T-helper 1 cell treated with Interleukin-12 subunit alpha and Interleukin-12 subunit beta and Interleukin-4 antibody, amounts not matched to agents 30 ng/mL and 1 ng/mL, for 36 hours (primary cell): Measurements from ENCODE around the gene APOLD1. TPM values are rescaled to one million over a fixed set of nuclear protein-coding genes. Genes with fewer than 3 reads are reported as not detected.

ENCODE experiments used
- intact Hi-C: fragments of 100-400 bp; cut with micrococcal nuclease; formaldehyde crosslinking; loops from one replicate; pipeline ENCODE4 v1.15.1; 2024
- total RNA-seq: library from RNA; stranded (reverse); gene quantifications from 2 replicates; pipeline ENCODE4 v1.2.3, GENCODE V29; 2022

Gene APOLD1
- total RNA-seq, 1 donor from 2014 or later, result 11.0 TPM

DNA sequence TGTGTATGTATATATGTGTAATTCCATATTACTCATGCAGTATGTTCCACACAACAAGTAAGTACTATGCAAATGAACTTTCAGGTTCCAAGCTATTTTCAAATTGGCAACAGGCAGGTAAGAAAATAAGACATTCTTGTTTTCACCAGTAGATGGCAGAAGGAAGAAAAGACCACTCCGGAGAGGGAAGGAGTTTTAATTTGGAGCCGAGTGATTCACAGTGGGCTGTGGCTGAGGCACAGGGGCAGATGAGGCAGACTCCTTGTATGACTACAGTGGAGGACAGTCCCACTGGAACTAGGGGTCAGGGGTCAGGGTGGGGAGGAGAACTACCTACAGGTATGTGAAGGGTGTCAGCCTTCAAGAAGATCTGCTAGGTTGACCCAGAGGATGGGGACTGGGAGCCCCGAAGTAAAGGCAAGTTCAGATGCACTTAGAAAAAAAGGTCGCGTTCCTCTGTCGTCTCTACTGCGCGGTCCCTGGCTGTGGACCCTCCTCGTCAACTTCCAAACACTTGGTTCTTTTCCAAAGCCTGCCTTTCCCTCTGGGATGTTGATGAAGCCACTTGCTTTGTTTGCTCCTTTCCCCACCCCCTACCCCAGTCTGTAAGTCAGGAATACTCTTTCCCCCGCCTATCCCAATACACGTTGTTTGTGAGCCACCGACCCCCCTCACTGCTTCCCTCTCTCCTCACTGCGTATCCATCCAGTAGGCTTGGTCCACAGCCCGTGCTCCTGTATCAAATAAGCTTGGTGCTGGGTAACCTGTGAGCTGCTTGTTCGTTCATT, 51.8 kb downstream of the APOLD1 start:
- intact Hi-C loops, result loop anchor here (1.0 to 5.0 kb wide), 7 partner anchors 24 to 375 kb away; partner anchors contain the start of genes DDX47, GPRC5A and HEBP1

DNA sequence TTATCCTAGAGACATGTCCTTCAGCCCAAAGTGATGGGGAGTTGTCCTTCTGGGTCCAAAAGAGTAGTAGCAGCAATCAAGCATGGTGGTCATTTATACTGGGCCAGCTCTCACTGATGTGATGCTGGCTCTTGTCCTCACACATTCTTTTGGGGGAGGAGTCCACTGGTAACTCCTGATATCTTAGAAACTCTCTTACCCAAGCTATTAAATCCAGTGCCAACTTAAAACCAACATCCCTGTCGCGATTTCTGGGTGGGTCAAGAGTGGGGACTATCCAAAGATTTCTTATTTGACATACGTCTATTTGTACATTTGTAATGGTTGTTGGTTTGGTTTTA, 52.3 kb downstream of the APOLD1 start:
- intact Hi-C loops, result loop anchor here (1.0 to 5.0 kb wide), 7 partner anchors 24 to 375 kb away; partner anchors contain the start of genes DDX47, GPRC5A and HEBP1

DNA sequence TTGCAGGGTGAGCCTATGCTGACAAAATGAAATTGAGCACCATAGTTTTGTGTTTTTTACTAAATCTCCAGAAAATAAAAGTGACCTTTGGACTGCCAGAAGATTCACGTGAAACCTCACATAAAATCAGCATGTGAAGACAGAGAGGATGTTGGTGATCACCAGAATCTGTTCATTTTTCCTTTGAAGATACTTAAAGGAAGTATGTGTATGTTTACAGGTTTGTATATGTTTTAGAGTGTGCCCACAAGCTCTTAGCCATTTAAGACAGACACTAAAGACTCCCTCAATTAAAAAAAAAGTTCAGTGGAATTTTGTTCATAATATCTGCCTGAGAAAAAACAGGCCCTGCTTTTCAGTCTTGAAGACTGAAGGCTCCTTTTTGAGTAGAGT, 53.5 kb downstream of the APOLD1 start:
- intact Hi-C loops, result loop anchor here (5.0 kb wide), 1 partner anchor 163 kb away; the partner anchor contains the start of gene HEBP1

DNA sequence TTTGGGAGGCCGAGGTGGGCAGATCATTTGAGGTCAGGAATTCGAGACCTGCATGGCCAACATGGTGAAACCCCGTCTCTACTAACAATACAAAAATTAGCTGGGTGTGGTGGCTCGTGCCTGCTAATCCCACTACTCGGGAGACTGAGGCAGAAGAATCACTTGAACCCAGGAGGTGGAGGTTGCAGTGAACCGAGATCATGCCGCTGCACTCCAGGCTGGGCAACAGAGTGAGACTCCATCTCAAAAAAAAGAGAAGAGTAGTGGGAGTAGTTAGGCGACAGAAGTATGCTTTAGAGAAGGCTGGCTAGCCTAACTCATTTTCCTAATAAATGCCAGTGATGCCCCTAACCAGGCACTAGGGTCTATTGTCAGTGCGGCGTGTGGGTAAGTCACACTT, 54.0 kb downstream of the APOLD1 start:
- intact Hi-C loops, result loop anchor here (5.0 kb wide), 1 partner anchor 163 kb away; the partner anchor contains the start of gene HEBP1

DNA sequence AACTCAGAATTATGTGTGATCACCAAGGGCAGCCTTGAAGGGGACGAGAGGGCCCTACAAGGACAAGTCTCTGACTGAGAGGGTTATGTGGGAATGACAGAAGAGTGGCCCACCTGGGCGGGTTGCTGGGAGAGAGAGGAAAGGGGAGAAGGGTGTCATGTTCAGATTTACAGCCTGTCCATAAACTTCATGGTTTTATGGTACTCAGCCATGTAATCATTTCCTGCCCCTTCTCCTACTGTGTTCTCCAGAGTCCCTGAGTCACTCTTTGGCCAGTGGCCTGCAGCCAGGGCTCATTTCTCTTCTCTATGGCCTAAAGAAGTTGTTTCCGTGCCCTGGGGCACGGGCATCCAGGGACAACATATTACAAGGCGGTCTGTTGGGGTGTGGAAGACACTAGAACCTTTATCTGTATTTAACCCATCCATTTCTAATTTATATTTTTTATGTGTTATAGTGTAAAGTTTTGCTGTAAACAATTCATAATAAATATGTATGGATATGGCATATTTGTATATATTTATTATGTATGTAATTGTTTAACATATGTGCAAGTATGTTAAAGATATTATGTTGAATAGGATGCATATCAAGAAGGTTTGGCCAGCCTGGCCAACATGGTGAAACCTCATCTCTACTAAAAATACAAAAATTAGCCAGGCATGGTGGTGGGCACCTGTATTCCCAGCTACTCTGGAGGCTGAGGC, 54.6 kb downstream of the APOLD1 start:
- intact Hi-C loops, result loop anchor here (5.0 kb wide), 1 partner anchor 162 kb away; the partner anchor contains the start of gene HEBP1

DNA sequence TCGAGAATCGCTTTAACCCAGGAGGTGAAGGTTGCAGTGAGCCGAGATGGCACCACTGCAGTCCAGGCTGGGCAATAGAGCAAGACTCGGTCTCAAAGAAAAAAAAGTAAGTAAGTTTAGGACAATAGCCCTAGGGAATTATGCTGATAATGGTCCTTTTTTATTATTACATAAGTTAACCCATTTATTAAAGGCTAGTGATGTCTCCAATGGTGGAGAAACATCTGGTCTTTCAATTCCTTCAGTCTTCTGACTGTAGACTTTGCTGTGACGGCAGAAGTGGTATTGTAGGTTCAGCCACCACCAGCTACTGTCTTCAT, 55.1 kb downstream of the APOLD1 start:
- intact Hi-C loops, result no loop called here

Other genes starting within 250 kb of the APOLD1 start
- 46.2 and 49.4 TPM in 2 replicates for gene DUSP16, start 222.8 kb upstream of the APOLD1 start, total RNA-seq
- 19.0 and 20.4 TPM in 2 replicates for gene CREBL2, start 173.8 kb upstream of the APOLD1 start, total RNA-seq
- gene GPR19, start 89.5 kb upstream of the APOLD1 start, total RNA-seq, result 7.1 and 7.6 TPM in 2 replicates
- gene CDKN1B, start 68.3 kb upstream of the APOLD1 start, total RNA-seq, result 93.0 and 96.9 TPM in 2 replicates
- 87.1 and 87.6 TPM in 2 replicates for gene DDX47, start 27.7 kb downstream of the APOLD1 start, total RNA-seq
- not detected in 2 replicates for gene GPRC5A, start 105.9 kb downstream of the APOLD1 start, total RNA-seq
- gene GPRC5D, start 166.5 kb downstream of the APOLD1 start, total RNA-seq, result not detected in 2 replicates
- gene HEBP1, start 214.6 kb downstream of the APOLD1 start, total RNA-seq, result 7.6 and 8.0 TPM in 2 replicates